GM23338 (cell line): Measurements from ENCODE around the gene MARCHF2. TPM values are rescaled to one million over a fixed set of nuclear protein-coding genes. Genes with fewer than 3 reads are reported as not detected.

Experiments
- ATAC-seq: fragments of 200-7000 bp; cut with Tn5 transposase; 3 replicates; pipeline ENCODE4 v1.9.1; 2020
- DNase-seq: peaks from one replicate; pipeline ENCODE4 v3.0.0-alpha.2; 2015; ENCODE audit warnings: low spot score
- H2AFZ ChIP-seq: fragments of 200-600 bp; sonication (generic); 2 replicates; pipeline ENCODE4 v1.8.0; 2016; ENCODE audit warnings: antibody characterized with exemption, mild to moderate bottlenecking, moderate library complexity
- H3F3A ChIP-seq: fragments of 200-600 bp; sonication (generic); replicated peaks from 2 replicates; pipeline ENCODE4 v1.8.0; 2017; ENCODE audit warnings: antibody characterized with exemption, mixed run types, low read depth
- H3K27ac ChIP-seq: fragments of 200-600 bp; sonication (generic); 2 replicates; pipeline ENCODE4 v1.6.1; 2016; ENCODE audit warnings: low read depth
- H3K27me3 ChIP-seq: fragments of 200-600 bp; sonication (generic); 2 replicates; pipeline ENCODE4 v1.8.0; 2016; ENCODE audit warnings: mild to moderate bottlenecking, mixed run types, moderate library complexity; ENCODE audit not compliant: insufficient read depth
- H3K36me3 ChIP-seq: fragments of 200-600 bp; sonication (generic); 2 replicates; pipeline ENCODE4 v1.8.0; 2016; ENCODE audit warnings: mild to moderate bottlenecking; ENCODE audit not compliant: insufficient read depth
- H3K4me1 ChIP-seq: fragments of 200-600 bp; sonication (generic); 2 replicates; pipeline ENCODE4 v1.8.0; 2016; ENCODE audit warnings: mild to moderate bottlenecking, moderate library complexity; ENCODE audit not compliant: insufficient read depth
- H3K4me2 ChIP-seq: fragments of 200-600 bp; sonication (generic); 2 replicates; pipeline ENCODE4 v1.7.1; 2017; ENCODE audit warnings: mixed run types
- H3K4me3 ChIP-seq: fragments of 200-600 bp; sonication (generic); 2 replicates; pipeline ENCODE4 v1.6.1; 2016; ENCODE audit warnings: mixed run types
- H3K79me2 ChIP-seq: fragments of 200-600 bp; sonication (generic); replicated peaks from 2 replicates; pipeline ENCODE4 v1.8.0; 2017; ENCODE audit warnings: mild to moderate bottlenecking; ENCODE audit not compliant: insufficient read depth
- H3K9me2 ChIP-seq: fragments of 200-600 bp; sonication (generic); 2 replicates; pipeline ENCODE4 v1.8.0; 2017; ENCODE audit not compliant: insufficient read depth
- H4K20me1 ChIP-seq: fragments of 200-600 bp; sonication (generic); replicated peaks from 2 replicates; pipeline ENCODE4 v1.8.0; 2017; ENCODE audit warnings: mild to moderate bottlenecking; ENCODE audit not compliant: insufficient read depth
- H3K27ac Mint-ChIP-seq: 2 replicates; pipeline ENCODE4 v1.8.0; 2020; ENCODE audit warnings: inconsistent platforms, mild to moderate bottlenecking, moderate library complexity, mixed read lengths
- H3K27me3 Mint-ChIP-seq: 3 replicates; pipeline ENCODE4 v1.8.0; 2022; ENCODE audit warnings: low read depth, mild to moderate bottlenecking, moderate library complexity, mixed read lengths, inconsistent platforms; ENCODE audit not compliant: insufficient read depth, poor library complexity
- H3K36me3 Mint-ChIP-seq: 3 replicates; pipeline ENCODE4 v1.8.0; 2021; ENCODE audit warnings: low read depth, mild to moderate bottlenecking, inconsistent platforms, moderate library complexity, mixed read lengths
- H3K4me1 Mint-ChIP-seq: 3 replicates; pipeline ENCODE4 v1.8.0; 2020; ENCODE audit warnings: mild to moderate bottlenecking, inconsistent platforms, mixed read lengths
- H3K4me3 Mint-ChIP-seq: 3 replicates; pipeline ENCODE4 v1.8.0; 2021; ENCODE audit warnings: moderate library complexity, mild to moderate bottlenecking, inconsistent platforms, mixed read lengths
- H3K9me3 Mint-ChIP-seq: 3 replicates; pipeline ENCODE4 v1.8.0; 2020; ENCODE audit warnings: moderate library complexity, mild to moderate bottlenecking, inconsistent platforms, mixed read lengths
- CTCF ChIP-seq, 2 experiments: fragments of 200-600 bp in 1 of 2; sonication (generic) in 1 of 2; conservative IDR thresholded peaks; 2 replicates each; pipeline versions ENCODE4 v1.5.1 to v1.6.1; 2016 to 2017; ENCODE audit warnings: antibody characterized with exemption in 2 of 2, low read depth in 2 of 2, mild to moderate bottlenecking in 2 of 2, moderate library complexity in 1 of 2
- EZH2 ChIP-seq: fragments of 200-600 bp; sonication (generic); IDR thresholded peaks from one replicate; pipeline ENCODE4 v1.8.0; 2017; ENCODE audit warnings: antibody characterized with exemption, mild to moderate bottlenecking, low read depth; ENCODE audit not compliant: unreplicated experiment
- JUNB ChIP-seq: IDR thresholded peaks from one replicate; pipeline ENCODE4 v1.6.1; 2016; ENCODE audit warnings: antibody characterized with exemption; ENCODE audit not compliant: unreplicated experiment
- ZNF331 ChIP-seq: fragments of 250-450 bp; sonication (Bioruptor Pico); IDR thresholded peaks from 2 replicates; pipeline ENCODE4 v1.5.0; 2020; ENCODE audit warnings: low read depth, mild to moderate bottlenecking, moderate library complexity
- ZNF462 ChIP-seq: fragments of 250-450 bp; sonication (Bioruptor Pico); IDR thresholded peaks from 2 replicates; pipeline ENCODE4 v1.5.0; 2020; ENCODE audit warnings: mild to moderate bottlenecking, moderate library complexity
- polyA plus RNA-seq: library from polyadenylated mRNA; unstranded; fragments of >200 nt; fragmentation: Nextera tagmentation; extraction: Ambion mirVana; gene quantifications from 2 replicates; pipeline ENCODE4 v1.2.1, GENCODE V29; 2016
- total RNA-seq: library from RNA; depleted of rRNA; stranded (reverse); fragments of >200 nt; shearing (Covaris generic); gene quantifications from 2 replicates; pipeline ENCODE4 v1.2.3, GENCODE V29; 2014

The MARCHF2 gene
- total and polyA plus RNA-seq, 2 experiments from 2014 or later: 18.9 to 50.1 TPM

- Mint-ChIP-seq H3K9me3 (no peaks in the 10 kb centered on the region), H3K4me1 (peaks cover 72% of the 10 kb centered on the region), H3K27ac (no peak overlapping the region), H3K4me3 (no peak overlapping the region), H3K36me3 (peaks cover 81% of the 10 kb centered on the region), H3K27me3 (no peaks in the 10 kb centered on the region)
- no peaks in the 10 kb centered on the region for H3K27me3 ChIP-seq
- peak overlapping the region; percentile 52 for H3K27ac ChIP-seq
- peaks cover 55% of the 10 kb centered on the region for H3K4me1 ChIP-seq
- H3K9me2 ChIP-seq: no peaks in the 10 kb centered on the region
- H3K4me3 ChIP-seq: no peak overlapping the region
- peaks cover 87% of the 10 kb centered on the region for H4K20me1 ChIP-seq
- H3K36me3 ChIP-seq: peaks cover 40% of the 10 kb centered on the region
- H3K4me2 ChIP-seq: 0 out of 2 replicates have a peak overlapping the region, but pooled peaks have one; percentile 21
- no peak overlapping the region for H2AFZ ChIP-seq
- peaks cover 100% of the 10 kb centered on the region for H3K79me2 ChIP-seq
- TF ChIP-seq ZNF462 (CRISPR knock-in tag) (no peak), CTCF (conservative IDR thresholded peaks at IDR 0.05; ENCODE audit: low read depth in 2 of 2) (no peak), JUNB (no peak), ZNF331 (CRISPR knock-in tag) (no peak), EZH2 (no peak)
- DNase-seq (no peak), ATAC-seq (no peak)
- H3F3A ChIP-seq: peaks cover 26% of the 10 kb centered on the region
These were observed 47.6 kb downstream of the MARCHF2 start for GRCh38 chr19:8460516-8461298.
